ENCODE data around the gene TSNAXIP1. TPM values are rescaled to one million over a fixed set of nuclear protein-coding genes. Genes with fewer than 3 reads are reported as not detected.

Gene TSNAXIP1
- total and polyA plus RNA-seq, 9 donors = 2.4 to 13.1 (median 3.2) TPM

DNA sequence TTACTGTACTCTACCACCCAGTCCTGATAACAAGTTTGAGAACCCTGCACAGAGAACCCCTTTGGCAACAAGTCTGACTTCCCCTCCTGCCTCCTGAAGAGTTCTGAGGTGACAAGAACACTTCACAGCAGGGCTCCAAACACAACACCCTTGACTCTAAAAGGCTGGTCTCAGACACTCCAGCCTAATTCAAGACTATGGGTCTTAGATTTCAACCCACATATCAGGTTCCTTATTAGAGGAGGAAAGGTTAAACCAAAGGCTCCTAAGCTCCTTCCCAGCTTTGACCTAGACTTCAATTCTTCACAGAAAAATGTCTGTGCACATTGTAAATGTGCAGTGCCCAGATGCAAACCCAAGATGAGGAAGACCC, 23.4 kb upstream of the TSNAXIP1 start:
- H3K9me3 ChIP-seq = no peaks in the 10 kb centered on the region
- DNase-seq = no peak
- TF ChIP-seq, protein P1, sequence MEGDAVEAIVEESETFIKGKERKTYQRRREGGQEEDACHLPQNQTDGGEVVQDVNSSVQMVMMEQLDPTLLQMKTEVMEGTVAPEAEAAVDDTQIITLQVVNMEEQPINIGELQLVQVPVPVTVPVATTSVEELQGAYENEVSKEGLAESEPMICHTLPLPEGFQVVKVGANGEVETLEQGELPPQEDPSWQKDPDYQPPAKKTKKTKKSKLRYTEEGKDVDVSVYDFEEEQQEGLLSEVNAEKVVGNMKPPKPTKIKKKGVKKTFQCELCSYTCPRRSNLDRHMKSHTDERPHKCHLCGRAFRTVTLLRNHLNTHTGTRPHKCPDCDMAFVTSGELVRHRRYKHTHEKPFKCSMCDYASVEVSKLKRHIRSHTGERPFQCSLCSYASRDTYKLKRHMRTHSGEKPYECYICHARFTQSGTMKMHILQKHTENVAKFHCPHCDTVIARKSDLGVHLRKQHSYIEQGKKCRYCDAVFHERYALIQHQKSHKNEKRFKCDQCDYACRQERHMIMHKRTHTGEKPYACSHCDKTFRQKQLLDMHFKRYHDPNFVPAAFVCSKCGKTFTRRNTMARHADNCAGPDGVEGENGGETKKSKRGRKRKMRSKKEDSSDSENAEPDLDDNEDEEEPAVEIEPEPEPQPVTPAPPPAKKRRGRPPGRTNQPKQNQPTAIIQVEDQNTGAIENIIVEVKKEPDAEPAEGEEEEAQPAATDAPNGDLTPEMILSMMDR (IDR thresholded peaks at IDR 0.05) = no peak
- TF ChIP-seq EP300 (IDR thresholded peaks at IDR 0.05) = no peak
- TF ChIP-seq POLR2A (IDR thresholded peaks at IDR 0.05) = no peak
- no peak overlapping the region for H3K4me3 ChIP-seq
- no peaks in the 10 kb centered on the region for H3K36me3 ChIP-seq
- no peak overlapping the region for H3K27ac ChIP-seq
- intact Hi-C loops (cut with DNase I) = no loop called here
- H3K4me1 ChIP-seq (ENCODE audit: insufficient read depth) = no peaks in the 10 kb centered on the region
- H3K27me3 ChIP-seq = no peaks in the 10 kb centered on the region

DNA sequence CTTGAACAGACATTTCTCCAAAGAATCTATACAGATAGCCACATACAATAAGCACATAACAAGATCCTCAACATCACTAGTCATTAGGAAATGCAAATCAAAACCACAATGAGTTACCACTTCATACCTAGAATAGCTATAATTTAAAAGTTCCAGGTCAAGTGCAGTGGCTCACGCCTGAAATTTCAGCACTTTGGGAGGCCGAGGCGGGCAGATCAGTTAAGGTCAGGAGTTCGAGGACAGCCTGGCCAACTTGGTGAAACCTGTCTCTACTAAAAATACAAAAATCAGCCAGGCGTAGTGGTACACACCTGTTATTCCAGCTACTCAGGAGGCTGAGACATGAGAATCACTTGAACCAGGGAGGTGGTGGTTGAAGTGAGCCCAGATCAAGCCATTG, 20.2 kb upstream of the TSNAXIP1 start:
- Histone ChIP-seq H3K27me3 (no peaks in the 10 kb centered on the region), H3K4me1 (ENCODE audit: insufficient read depth) (no peaks in the 10 kb centered on the region), H3K9me3 (no peaks in the 10 kb centered on the region), H3K27ac (no peak overlapping the region), H3K36me3 (no peaks in the 10 kb centered on the region), H3K4me3 (no peak overlapping the region)
- intact Hi-C loops (cut with DNase I) = no loop called here
- no peak for TF ChIP-seq EP300 (IDR thresholded peaks at IDR 0.05)
- 91 to 93% (median 92%) methylated on average over 5 of the region's 5 CpGs for WGBS, 3 donors
- no peak for DNase-seq

DNA sequence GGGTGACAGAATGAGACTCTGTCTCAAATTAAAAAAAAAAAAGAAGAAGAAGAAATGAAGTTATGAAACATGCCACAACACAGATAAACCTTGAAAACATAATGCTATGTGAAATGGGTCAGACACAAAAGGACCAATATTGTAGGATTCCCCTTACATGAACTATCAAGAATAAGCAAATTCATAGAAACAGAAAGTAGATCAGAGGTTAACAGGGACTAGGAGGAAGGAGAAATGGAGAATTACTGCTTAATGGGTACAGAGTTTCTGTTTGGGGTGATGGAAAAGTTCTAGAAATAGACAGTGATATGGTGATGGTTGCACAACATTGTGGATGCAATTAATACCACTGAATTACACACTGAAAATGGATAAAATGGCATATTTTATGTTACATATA, 16.6 kb upstream of the TSNAXIP1 start:
- H3K36me3 ChIP-seq = no peaks in the 10 kb centered on the region
- no peaks in the 10 kb centered on the region for H3K9me3 ChIP-seq
- no peak overlapping the region for H3K27ac ChIP-seq
- DNase-seq = no peak
- no peaks in the 10 kb centered on the region for H3K4me1 ChIP-seq (ENCODE audit: insufficient read depth)
- intact Hi-C loops (cut with DNase I) = no loop called here
- no peaks in the 10 kb centered on the region for H3K27me3 ChIP-seq
- H3K4me3 ChIP-seq = no peak overlapping the region
- TF ChIP-seq POLR2A (IDR thresholded peaks at IDR 0.05) (no peak), EP300 (IDR thresholded peaks at IDR 0.05) (no peak)
- TF ChIP-seq, protein P1 (IDR thresholded peaks at IDR 0.05) = no peak

DNA sequence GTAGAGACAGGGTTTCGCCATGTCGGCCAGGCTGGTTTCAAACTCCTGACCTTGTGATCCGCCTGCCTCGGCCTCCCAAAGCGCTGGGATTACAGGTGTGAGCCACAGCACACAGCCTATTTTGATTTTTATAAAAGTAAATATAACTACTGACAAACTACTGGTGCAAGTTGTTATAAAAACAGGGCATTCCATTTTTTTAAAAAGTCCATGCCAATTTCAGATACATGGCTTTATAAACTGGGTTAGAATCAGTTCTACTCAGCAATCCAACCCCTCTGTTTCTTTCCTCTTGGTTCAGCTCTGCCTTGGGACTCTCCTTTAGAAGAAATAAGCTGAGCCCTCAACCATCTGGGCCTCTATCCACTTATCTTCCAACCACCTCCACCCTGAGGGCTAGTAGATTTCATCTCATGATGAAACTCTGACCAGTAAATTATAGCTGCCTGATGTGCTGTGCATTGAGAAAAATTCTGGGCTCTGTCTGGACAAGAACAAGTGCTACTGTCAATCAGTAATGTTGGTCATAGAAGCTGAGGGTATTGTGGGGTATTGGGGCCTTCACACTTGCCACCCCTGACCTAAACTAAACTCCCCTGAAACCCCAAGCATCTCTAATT, 10.5 kb upstream of the TSNAXIP1 start:
- WGBS, 3 donors = 93 to 99% (median 95%) methylated on average over 5 of the region's 5 CpGs
- no peaks in the 10 kb centered on the region for H3K36me3 ChIP-seq
- H3K4me3 ChIP-seq = no peak overlapping the region
- H3K9me3 ChIP-seq = no peaks in the 10 kb centered on the region
- intact Hi-C loops (cut with DNase I) = no loop called here
- no peak for DNase-seq
- TF ChIP-seq EP300 (IDR thresholded peaks at IDR 0.05) (no peak), POLR2A (IDR thresholded peaks at IDR 0.05) (no peak)
- TF ChIP-seq, protein P1 (IDR thresholded peaks at IDR 0.05) = no peak
- H3K4me1 ChIP-seq (ENCODE audit: insufficient read depth) = peaks cover 2% of the 10 kb centered on the region
- no peak overlapping the region for H3K27ac ChIP-seq
- H3K27me3 ChIP-seq = no peaks in the 10 kb centered on the region

DNA sequence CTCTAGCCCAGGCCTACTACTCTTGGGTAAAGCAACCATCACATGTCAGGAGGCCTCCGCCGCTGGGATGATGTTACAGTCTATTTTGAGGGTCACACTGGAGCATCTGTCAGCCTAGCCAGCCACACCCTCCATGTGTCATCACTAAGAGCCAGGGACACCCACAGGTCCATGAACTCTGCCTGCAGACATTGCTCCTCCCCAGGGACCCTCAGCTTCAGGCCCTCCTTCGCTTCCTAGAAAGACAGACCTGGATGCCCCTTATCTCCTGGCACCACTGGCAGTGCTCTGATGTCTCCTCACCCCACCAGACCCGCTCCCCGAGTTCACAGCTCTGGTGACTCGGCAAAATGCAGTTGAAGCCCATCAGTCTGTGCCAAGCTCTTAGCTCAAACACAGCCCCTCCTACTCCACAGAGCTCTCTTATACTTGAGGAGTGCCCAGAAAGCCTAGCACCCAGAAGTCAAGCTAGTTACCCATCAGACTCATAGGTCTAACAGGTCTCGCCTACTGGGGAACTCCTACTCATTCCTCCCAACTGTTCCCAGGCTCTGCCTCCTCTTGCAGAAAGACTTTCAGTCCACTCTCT, 6.3 kb upstream of the TSNAXIP1 start:
- intact Hi-C loops (cut with DNase I) = loop anchor here in 1 of 4 donors (10.0 kb wide), 1 partner anchor 126 kb away; no protein-coding TSS in a partner anchor
- TF ChIP-seq, protein P1 (IDR thresholded peaks at IDR 0.05) = no peak
- TF ChIP-seq POLR2A (IDR thresholded peaks at IDR 0.05) (no peak), EP300 (IDR thresholded peaks at IDR 0.05) (no peak)
- H3K27ac ChIP-seq = no peak overlapping the region
- no peaks in the 10 kb centered on the region for H3K27me3 ChIP-seq
- WGBS, 3 donors = 83 to 92% (median 91%) methylated on average over 6 to 7 of the region's 7 CpGs
- no peak overlapping the region for H3K4me3 ChIP-seq
- H3K36me3 ChIP-seq = no peaks in the 10 kb centered on the region
- DNase-seq = no peak
- no peaks in the 10 kb centered on the region for H3K9me3 ChIP-seq
- H3K4me1 ChIP-seq (ENCODE audit: insufficient read depth) = peaks cover 3% of the 10 kb centered on the region
